ENCODE data around the gene DLX2. TPM values are rescaled to one million over a fixed set of nuclear protein-coding genes. Genes with fewer than 3 reads are reported as not detected.

Gene DLX2
- total RNA-seq, 4 donors from 2014 or later, result not detected

- H3K9me3 ChIP-seq, result no peaks in the 10 kb centered on the region
- intact Hi-C loops (cut with DNase I; ENCODE audit: low total_unique reads) (no loop called here), in situ Hi-C loops (cut with MboI; ENCODE audit: low sequenced_read_pairs in 4 of 4) (loop anchor here in 1 of 4 donors (25.0 kb wide), 1 partner anchor 267 kb away; no protein-coding TSS in a partner anchor)
- no peak for DNase-seq
- TF ChIP-seq POLR2A (IDR thresholded peaks at IDR 0.05), result no peak
- TF ChIP-seq CTCF (IDR thresholded peaks at IDR 0.05 in 4 of 5, conservative IDR thresholded peaks at IDR 0.05 in 1 of 5), result no peak
- no peak for ATAC-seq
- H3K36me3 ChIP-seq, result no peaks in the 10 kb centered on the region
- H3K27me3 ChIP-seq, result peaks cover 41 to 47% (median 44%) of the 10 kb centered on the region in 3 donors
- H3K4me1 ChIP-seq, result peaks cover 14 to 18% of the 10 kb centered on the region in 2 donors
- H3K27ac ChIP-seq, result no peak overlapping the region
- no peak overlapping the region for H3K4me3 ChIP-seq
Measured at GRCh38 chr2:172079416-172079815, 23.3 kb downstream of the DLX2 start.

- TF ChIP-seq POLR2A (IDR thresholded peaks at IDR 0.05) (no peak), CTCF (IDR thresholded peaks at IDR 0.05 in 4 of 5, conservative IDR thresholded peaks at IDR 0.05 in 1 of 5) (no peak)
- Histone ChIP-seq H3K4me3 (no peak overlapping the region), H3K9me3 (no peaks in the 10 kb centered on the region), H3K36me3 (no peaks in the 10 kb centered on the region), H3K27ac (no peak overlapping the region), H3K4me1 (no peaks in the 10 kb centered on the region), H3K27me3 (peaks cover 0 to 1% (median 0%) of the 10 kb centered on the region in 3 donors)
- ATAC-seq (no peak), DNase-seq (no peak)
- intact Hi-C loops (cut with DNase I; ENCODE audit: low total_unique reads) (no loop called here), in situ Hi-C loops (cut with MboI; ENCODE audit: low sequenced_read_pairs in 4 of 4) (no loop called here)
Measured at GRCh38 chr2:172074254-172074653, 28.4 kb downstream of the DLX2 start.

GRCh38 chr2:172073518-172073917 lies 29.2 kb downstream of the DLX2 start:
- no peaks in the 10 kb centered on the region for H3K9me3 ChIP-seq
- no peaks in the 10 kb centered on the region for H3K27me3 ChIP-seq
- no peak overlapping the region for H3K4me3 ChIP-seq
- no peaks in the 10 kb centered on the region for H3K4me1 ChIP-seq
- DNase-seq (no peak), ATAC-seq (no peak)
- TF ChIP-seq POLR2A (IDR thresholded peaks at IDR 0.05) (no peak), CTCF (IDR thresholded peaks at IDR 0.05 in 4 of 5, conservative IDR thresholded peaks at IDR 0.05 in 1 of 5) (no peak)
- intact Hi-C loops (cut with DNase I; ENCODE audit: low total_unique reads), result no loop called here
- H3K27ac ChIP-seq, result no peak overlapping the region
- H3K36me3 ChIP-seq, result no peaks in the 10 kb centered on the region
- in situ Hi-C loops (cut with MboI; ENCODE audit: low sequenced_read_pairs in 4 of 4), result no loop called here

GRCh38 chr2:172072706-172073105 lies 30.0 kb downstream of the DLX2 start:
- no peaks in the 10 kb centered on the region for H3K9me3 ChIP-seq
- in situ Hi-C loops (cut with MboI; ENCODE audit: low sequenced_read_pairs in 4 of 4) (no loop called here), intact Hi-C loops (cut with DNase I; ENCODE audit: low total_unique reads) (no loop called here)
- H3K27me3 ChIP-seq, result no peaks in the 10 kb centered on the region
- ATAC-seq (no peak), DNase-seq (no peak)
- H3K27ac ChIP-seq, result no peak overlapping the region
- no peaks in the 10 kb centered on the region for H3K4me1 ChIP-seq
- no peak for TF ChIP-seq CTCF (IDR thresholded peaks at IDR 0.05 in 4 of 5, conservative IDR thresholded peaks at IDR 0.05 in 1 of 5)
- no peak for TF ChIP-seq POLR2A (IDR thresholded peaks at IDR 0.05)
- H3K4me3 ChIP-seq, result no peak overlapping the region
- no peaks in the 10 kb centered on the region for H3K36me3 ChIP-seq

- DNase-seq (no peak), ATAC-seq (no peak)
- H3K4me3 ChIP-seq, result no peak overlapping the region
- in situ Hi-C loops (cut with MboI; ENCODE audit: low sequenced_read_pairs in 4 of 4) (no loop called here), intact Hi-C loops (cut with DNase I; ENCODE audit: low total_unique reads) (no loop called here)
- no peaks in the 10 kb centered on the region for H3K36me3 ChIP-seq
- no peaks in the 10 kb centered on the region for H3K4me1 ChIP-seq
- H3K27me3 ChIP-seq, result no peaks in the 10 kb centered on the region
- H3K27ac ChIP-seq, result no peak overlapping the region
- no peaks in the 10 kb centered on the region for H3K9me3 ChIP-seq
- no peak for TF ChIP-seq CTCF (IDR thresholded peaks at IDR 0.05 in 4 of 5, conservative IDR thresholded peaks at IDR 0.05 in 1 of 5)
- no peak for TF ChIP-seq POLR2A (IDR thresholded peaks at IDR 0.05)
Measured at GRCh38 chr2:172072303-172072702, 30.4 kb downstream of the DLX2 start.

All from gastrocnemius medialis (tissue), 4 donors.